HG03469 (cell line): ENCODE results near the gene PZP.
"Not testable (repeated sequence)": the region's sequence is repeated elsewhere in the genome, so short reads cannot be mapped to it uniquely, and the experiment has no call there.

ENCODE experiments used
- ATAC-seq: cut with Tn5 transposase; IDR thresholded peaks from one replicate; pipeline ENCODE4 v1.9.1; 2021; ENCODE audit warnings: mild to moderate bottlenecking, moderate library complexity, moderate number of reproducible peaks; ENCODE audit not compliant: unreplicated experiment

PZP gene

GRCh38 chr12:9198012-9198411, 10.2 kb downstream of the PZP start:
- ATAC-seq, result no peak

DNA sequence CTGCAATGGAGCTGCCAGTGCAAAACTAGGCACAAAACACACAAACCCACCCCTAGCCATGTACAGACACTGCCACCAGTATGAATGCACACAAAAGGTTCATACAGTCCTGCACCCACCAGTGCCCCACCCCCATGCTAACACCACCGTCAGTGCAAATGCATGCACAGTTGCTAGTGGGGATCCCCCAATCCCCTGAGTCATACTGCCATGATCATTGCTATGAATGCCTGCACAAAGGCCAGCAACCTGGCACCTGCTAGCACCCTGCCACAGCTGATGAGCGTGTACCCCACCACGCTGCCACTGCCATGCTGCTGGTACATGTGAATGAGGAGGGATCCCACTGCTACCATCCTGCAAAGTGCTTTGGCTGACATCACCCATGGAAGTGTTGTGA, 23.9 kb downstream of the PZP start:
- no peak for ATAC-seq

DNA sequence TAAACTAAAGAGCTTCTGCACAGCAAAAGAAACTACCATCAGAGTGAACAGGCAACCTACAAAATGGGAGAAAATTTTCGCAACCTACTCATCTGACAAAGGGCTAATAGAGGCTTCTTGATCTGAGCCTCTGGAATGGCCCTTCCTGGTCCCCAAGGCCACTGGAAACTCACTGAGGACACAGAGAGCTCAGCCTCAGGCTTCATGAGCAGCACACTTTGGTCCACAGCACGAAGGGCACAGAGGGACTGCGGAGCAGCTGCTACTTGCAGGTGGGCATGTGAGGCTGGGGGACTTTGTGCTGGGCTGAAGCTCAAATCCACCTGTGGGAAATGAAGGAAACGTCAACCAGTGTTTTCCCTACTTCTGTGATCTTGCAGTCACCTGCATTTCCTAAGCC, 27.4 kb downstream of the PZP start:
- ATAC-seq, result no peak

GRCh38 chr12:9179781-9180180, 28.4 kb downstream of the PZP start:
- ATAC-seq, result no peak

- ATAC-seq, result no peak
Observed at GRCh38 chr12:9169979-9170634, 38.1 kb downstream of the PZP start.

GRCh38 chr12:9167345-9167744, 40.9 kb downstream of the PZP start:
- ATAC-seq, result not testable (repeated sequence)

DNA sequence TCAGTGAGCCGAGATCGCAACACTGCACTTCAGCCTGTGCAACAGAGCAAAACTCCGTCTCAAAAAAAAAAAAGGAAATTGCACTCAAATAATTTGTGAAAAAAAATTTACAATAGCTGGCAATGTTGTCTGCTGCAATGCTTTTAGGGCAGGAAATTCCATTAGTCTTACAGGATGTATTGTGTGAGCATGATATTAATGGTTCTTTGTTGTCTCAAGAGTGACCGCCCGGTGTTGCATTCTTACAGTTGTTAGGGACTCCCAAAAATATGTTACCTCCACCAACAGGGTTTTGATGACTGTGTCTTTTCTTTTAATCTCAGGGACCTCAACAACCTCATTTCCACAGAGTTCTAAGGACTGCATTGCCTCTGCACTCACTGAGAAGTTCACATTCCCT, 44.8 kb downstream of the PZP start:
- ATAC-seq, result no peak

DNA sequence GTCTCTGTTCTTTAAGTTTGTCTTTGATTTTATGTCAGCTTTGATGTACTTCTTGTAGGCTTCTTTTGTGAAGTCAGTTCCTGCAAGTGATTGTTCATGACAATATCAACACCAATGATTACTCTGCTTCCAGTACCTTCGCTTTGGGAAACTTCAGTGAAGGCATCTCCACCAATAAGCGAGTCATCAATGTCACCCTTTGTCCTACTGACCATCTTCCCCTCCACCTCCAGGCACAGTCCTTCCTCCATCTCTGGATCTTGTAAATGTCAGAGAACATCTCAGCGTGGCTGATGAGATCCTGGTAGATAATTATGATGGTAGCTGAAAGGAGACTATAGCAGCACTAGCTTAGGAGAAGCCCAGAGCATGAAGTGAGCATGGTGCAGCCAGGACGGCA, 52.1 kb downstream of the PZP start:
- ATAC-seq, result no peak

GRCh38 chr12:9149372-9149771, 58.8 kb downstream of the PZP start:
- ATAC-seq, result no peak

DNA sequence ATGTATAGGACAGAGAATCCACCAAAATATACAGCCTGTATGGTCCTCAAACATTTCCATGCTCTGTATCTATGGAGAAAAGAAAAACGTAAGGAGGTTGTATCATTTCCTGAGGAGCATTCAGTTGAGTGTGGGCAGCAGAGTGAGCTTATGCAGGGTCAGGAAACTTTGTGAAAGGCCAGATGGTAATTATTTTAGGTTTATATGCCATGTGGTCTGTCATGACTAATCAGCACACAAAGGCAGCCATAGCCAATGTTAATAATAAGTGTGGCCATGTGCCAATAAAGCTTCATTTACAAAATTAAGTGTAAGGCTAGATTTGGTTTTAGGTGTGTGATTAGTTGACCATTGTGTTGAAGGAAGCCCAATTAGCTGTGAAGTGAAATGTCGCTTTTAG, 59.3 kb downstream of the PZP start:
- ATAC-seq, result no peak

GRCh38 chr12:9147461-9147860, 60.7 kb downstream of the PZP start:
- ATAC-seq, result no peak

DNA sequence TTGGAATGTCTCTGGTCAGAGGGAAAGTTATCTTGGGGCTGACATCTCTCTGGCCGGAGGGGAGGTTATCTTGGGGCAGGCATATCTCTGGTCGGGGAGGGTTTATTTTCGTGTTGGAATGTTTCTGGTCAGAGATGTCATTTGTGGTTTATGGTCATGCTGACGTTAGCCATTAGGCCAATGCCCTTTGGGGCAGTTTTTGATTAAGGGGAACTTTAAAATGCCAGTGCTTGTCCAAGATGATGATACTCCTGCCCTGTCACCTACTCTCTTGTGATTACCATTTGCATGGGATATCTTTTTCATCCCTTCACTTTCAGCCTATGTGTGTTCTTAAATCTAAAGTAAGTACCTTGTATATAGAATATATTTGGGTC, 63.5 kb downstream of the PZP start:
- ATAC-seq, result no peak

- no peak for ATAC-seq
Observed at GRCh38 chr12:9143929-9144729, 64.1 kb downstream of the PZP start.

DNA sequence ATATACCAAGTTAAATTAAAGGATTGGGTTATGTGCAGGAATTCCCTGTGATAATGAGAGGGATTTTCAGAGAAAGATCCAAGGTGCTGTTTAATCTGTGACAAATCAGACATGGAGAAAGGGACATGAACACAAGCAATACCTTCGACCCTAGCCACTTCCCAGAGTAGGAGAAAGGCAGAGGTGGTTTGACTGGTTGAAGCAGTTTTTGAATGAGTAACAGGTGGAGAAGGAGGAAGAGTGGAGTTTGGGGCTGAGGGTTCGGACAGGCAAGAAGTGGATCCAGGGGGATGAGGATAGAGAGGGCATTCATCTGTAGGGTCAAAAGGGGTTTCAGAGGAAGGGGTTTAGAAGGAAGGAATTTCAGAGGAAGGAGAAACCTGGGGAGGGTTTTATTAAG, 65.1 kb downstream of the PZP start:
- no peak for ATAC-seq

DNA sequence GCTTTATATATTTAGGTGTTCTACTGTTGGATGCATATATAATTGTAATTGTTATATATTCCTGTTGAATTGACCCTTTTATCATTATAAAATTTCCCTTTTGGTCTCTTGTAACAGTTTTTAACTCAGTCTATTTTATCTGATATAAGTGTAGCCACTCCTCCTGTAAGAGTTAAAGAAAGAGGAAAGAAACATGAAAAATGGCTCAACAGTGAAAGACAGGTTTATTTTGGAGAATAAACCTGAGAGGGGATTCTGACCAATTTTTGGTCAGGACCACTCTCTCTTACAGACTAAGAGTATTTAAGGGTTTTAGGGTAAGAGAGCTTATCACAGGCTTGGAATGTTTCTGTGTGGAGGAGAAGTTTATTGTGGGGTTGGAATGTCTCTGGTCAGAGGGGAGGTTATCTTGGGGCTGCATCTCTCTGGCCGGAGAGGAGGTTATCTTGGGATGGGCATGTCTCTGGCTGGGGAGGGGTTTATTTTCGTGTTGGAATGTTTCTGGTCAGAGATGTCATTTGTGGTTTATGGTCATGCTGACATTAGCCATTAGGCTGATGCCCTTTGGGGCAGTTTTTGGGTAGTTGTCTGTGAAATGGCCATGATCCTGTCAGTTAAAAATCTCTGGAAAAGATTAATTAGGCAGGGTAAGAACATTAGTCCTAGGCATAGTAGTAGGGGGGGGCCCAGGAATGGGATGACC, 68.5 kb downstream of the PZP start:
- not testable (repeated sequence) for ATAC-seq

GRCh38 chr12:9135903-9136310, 72.3 kb downstream of the PZP start:
- ATAC-seq, result no peak

DNA sequence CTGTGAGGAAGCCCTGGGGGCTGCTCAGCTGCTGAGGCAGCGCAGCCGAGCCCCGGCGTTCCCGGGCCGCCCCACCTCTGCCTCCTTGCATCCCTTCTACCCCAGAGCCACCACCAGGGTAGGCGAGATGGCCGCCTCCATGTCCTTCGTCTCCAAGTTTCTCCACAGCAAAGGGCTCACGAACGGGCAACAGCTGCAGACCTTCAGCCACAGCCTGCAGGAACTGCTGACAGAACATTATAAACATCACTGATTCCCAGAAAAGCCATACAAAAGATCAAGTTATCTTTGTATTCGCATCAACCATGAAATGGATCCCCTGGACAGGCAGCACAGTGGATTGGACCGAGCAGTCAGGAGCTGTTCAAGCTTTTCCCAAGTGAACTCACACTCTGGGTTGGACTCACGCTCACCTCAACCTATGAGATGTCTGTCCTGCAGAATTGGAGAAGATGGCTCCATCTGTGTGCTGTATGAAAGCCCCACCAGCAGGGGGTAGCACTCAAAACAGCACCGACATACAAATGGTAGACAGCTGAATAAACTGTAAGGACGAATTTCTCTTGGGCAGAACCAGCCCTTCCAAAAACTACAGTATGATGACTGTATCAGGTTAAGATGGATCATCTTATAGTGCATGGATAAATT, 73.1 kb downstream of the PZP start:
- ATAC-seq, result no peak

DNA sequence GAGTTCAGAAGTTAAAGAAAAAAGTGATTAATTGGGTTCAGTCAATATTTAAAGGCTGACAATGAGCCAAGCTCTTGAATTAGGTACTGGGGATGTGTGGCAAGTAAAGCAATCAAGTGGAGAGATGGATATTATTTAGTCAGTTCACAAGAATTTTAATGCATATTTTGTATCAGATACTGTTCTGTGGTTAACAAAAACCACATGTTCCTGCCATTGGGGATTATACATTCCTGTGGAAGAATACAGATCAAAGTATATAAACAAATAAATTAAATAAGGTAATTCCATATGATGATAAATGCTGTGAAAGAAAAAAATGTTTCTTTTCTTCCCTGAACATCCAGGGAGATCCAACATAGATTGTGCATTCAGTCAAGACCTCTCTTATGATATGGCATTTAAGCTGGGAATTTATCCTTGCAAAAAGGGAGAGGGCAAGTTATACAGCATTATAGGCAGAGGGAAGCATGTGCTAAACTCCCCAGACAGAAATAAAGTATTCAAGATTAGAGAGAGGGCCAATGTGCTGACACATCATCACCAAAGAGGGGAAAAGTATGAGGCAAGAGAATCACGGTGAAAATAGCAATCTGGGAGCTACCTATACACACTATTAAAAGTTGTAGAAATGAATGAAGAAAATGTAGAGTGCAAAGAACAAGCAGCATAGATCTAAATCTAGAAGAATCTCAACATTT, 74.8 kb downstream of the PZP start:
- no peak for ATAC-seq

DNA sequence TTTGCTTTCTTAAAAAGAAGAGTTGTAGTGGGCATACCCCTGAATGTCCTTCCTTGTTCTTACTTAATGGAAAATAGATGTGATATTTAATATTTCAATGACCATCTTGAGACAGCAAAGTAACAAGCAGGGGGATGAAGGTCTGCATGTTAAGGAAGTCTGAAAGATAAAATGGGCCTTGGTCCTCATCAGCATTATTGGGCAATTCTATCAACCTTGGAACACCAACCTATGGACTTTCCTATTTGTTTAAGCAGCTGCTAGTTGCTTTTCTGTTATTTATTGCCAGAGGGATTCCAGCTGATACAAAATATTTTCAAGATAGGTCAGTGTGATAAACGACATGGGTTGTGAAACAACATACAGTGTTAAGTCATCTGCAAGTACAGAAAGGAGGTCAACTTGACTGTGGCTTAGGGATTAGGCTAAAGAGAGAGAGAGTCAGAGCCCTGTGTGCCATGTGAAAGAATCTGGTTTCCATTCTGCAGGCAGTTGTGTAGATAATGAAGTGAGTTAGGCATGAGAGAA, 76.1 kb downstream of the PZP start:
- no peak for ATAC-seq

DNA sequence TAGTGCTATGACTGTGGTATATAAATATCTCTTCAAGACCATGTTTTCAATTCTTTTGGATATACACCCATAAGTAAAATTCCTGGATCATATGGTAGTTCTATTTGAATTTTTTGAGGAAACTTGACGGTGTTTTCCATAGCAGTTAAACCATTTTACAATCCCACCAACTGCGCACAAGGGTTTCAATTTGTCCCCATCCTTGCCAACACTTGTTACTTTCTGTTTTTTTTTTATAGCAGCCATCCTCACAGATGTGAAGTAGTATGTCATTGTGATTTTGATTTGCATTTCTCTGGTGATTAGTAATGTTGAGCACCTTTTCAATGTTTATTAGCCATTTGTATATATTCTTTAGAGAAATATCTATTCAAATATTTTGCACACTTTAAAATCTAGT, 78.0 kb downstream of the PZP start:
- ATAC-seq, result no peak
